Fibroblast of skin of left quadriceps (primary cell): ENCODE data around the gene PPP1R3E.

Experiments
- DNase-seq, 2 experiments: peaks; one replicate each; pipeline ENCODE4 v3.0.0-alpha.2; 2013; ENCODE audit warnings: low read depth in 2 of 2

PPP1R3E gene

GRCh38 chr14:23322568-23323517, 20.2 kb upstream of the PPP1R3E start:
- no peak for DNase-seq

- no peak for DNase-seq
These were observed 19.2 kb upstream of the PPP1R3E start for GRCh38 chr14:23321572-23322547.

- DNase-seq, result peak; percentile 100
These were observed 18.2 kb upstream of the PPP1R3E start, which contains the start of gene PABPN1 for GRCh38 chr14:23320584-23321571. TSS of gene PABPN1 (plus strand) at chr14:23321457. CDS start at chr14:23321470, 13 bp downstream.

- DNase-seq, result no peak
These were observed 17.3 kb upstream of the PPP1R3E start for GRCh38 chr14:23319746-23320583.

- no peak for DNase-seq
These were observed 13.6 kb upstream of the PPP1R3E start for GRCh38 chr14:23316300-23316699.

- no peak for DNase-seq
These were observed 7.9 kb upstream of the PPP1R3E start for GRCh38 chr14:23310546-23310945.

GRCh38 chr14:23308721-23309445, 6.2 kb upstream of the PPP1R3E start:
- DNase-seq, result no peak

GRCh38 chr14:23307687-23308644, 5.3 kb upstream of the PPP1R3E start:
- no peak for DNase-seq

GRCh38 chr14:23307146-23307530, 4.5 kb upstream of the PPP1R3E start:
- DNase-seq, result no peak

GRCh38 chr14:23306412-23307145, 3.9 kb upstream of the PPP1R3E start, which contains the start of gene BCL2L2:
TSS of gene BCL2L2 (plus strand) at chr14:23306833. CDS start at chr14:23307768, 935 bp downstream.
- DNase-seq, result peak; percentile 69 to 71

- no peak for DNase-seq
These were observed 730 bp downstream of the PPP1R3E start for GRCh38 chr14:23301969-23302289.

- DNase-seq, result peak; percentile 97 to 98
These were observed 1.2 kb downstream of the PPP1R3E start for GRCh38 chr14:23301288-23301968.

- DNase-seq, result no peak
These were observed 1.9 kb downstream of the PPP1R3E start for GRCh38 chr14:23300687-23301223.

GRCh38 chr14:23299986-23300686, 2.5 kb downstream of the PPP1R3E start:
- DNase-seq, result no peak

- DNase-seq, result no peak
These were observed 3.3 kb downstream of the PPP1R3E start for GRCh38 chr14:23299211-23299957.
